Measurements from ENCODE around the gene GADD45G. TPM values are rescaled to one million over a fixed set of nuclear protein-coding genes. Genes with fewer than 3 reads are reported as not detected.

The GADD45G gene
- total RNA-seq, 1 experiment from 2014 or later: 4.8 TPM

GRCh38 chr9:89639367-89639795 lies 34.6 kb downstream of the GADD45G start:
- DNase-seq (ENCODE audit: low read depth): no peak
- in situ Hi-C loops (cut with HindIII; ENCODE audit: low pct_unique_long_range_greater_than_20kb, low sequenced_read_pairs): no loop called here

- in situ Hi-C loops (cut with HindIII; ENCODE audit: low pct_unique_long_range_greater_than_20kb, low sequenced_read_pairs): no loop called here
- no peak for DNase-seq (ENCODE audit: low read depth)
Measured at GRCh38 chr9:89639961-89640360, 35.1 kb downstream of the GADD45G start.

GRCh38 chr9:89640361-89640760 lies 35.5 kb downstream of the GADD45G start:
- no peak for DNase-seq (ENCODE audit: low read depth)

GRCh38 chr9:89640801-89641200 lies 36.0 kb downstream of the GADD45G start:
- in situ Hi-C loops (cut with HindIII; ENCODE audit: low pct_unique_long_range_greater_than_20kb, low sequenced_read_pairs): no loop called here

More at GRCh38 chr9:89640361-89640760, 35.5 kb downstream of the GADD45G start:
- in situ Hi-C loops (cut with HindIII; ENCODE audit: low pct_unique_long_range_greater_than_20kb, low sequenced_read_pairs): no loop called here

GRCh38 chr9:89641980-89642379 lies 37.2 kb downstream of the GADD45G start:
- in situ Hi-C loops (cut with HindIII; ENCODE audit: low pct_unique_long_range_greater_than_20kb, low sequenced_read_pairs): no loop called here
- DNase-seq (ENCODE audit: low read depth): no peak

More at GRCh38 chr9:89640801-89641200, 36.0 kb downstream of the GADD45G start:
- no peak for DNase-seq (ENCODE audit: low read depth)

GRCh38 chr9:89642789-89643188 lies 38.0 kb downstream of the GADD45G start:
- no peak for DNase-seq (ENCODE audit: low read depth)
- in situ Hi-C loops (cut with HindIII; ENCODE audit: low pct_unique_long_range_greater_than_20kb, low sequenced_read_pairs): no loop called here

GRCh38 chr9:89646189-89646939 lies 41.6 kb downstream of the GADD45G start:
- in situ Hi-C loops (cut with HindIII; ENCODE audit: low pct_unique_long_range_greater_than_20kb, low sequenced_read_pairs): no loop called here
- DNase-seq (ENCODE audit: low read depth): no peak

GRCh38 chr9:89647366-89648128 lies 42.7 kb downstream of the GADD45G start:
- in situ Hi-C loops (cut with HindIII; ENCODE audit: low pct_unique_long_range_greater_than_20kb, low sequenced_read_pairs): no loop called here
- DNase-seq (ENCODE audit: low read depth): no peak

GRCh38 chr9:89648247-89649000 lies 43.6 kb downstream of the GADD45G start:
- in situ Hi-C loops (cut with HindIII; ENCODE audit: low pct_unique_long_range_greater_than_20kb, low sequenced_read_pairs): no loop called here
- DNase-seq (ENCODE audit: low read depth): no peak

GRCh38 chr9:89649039-89649691 lies 44.4 kb downstream of the GADD45G start:
- in situ Hi-C loops (cut with HindIII; ENCODE audit: low pct_unique_long_range_greater_than_20kb, low sequenced_read_pairs): no loop called here
- no peak for DNase-seq (ENCODE audit: low read depth)

GRCh38 chr9:89654025-89654662 lies 49.3 kb downstream of the GADD45G start:
- no peak for DNase-seq (ENCODE audit: low read depth)
- in situ Hi-C loops (cut with HindIII; ENCODE audit: low pct_unique_long_range_greater_than_20kb, low sequenced_read_pairs): no loop called here

GRCh38 chr9:89655056-89655989 lies 50.5 kb downstream of the GADD45G start:
- in situ Hi-C loops (cut with HindIII; ENCODE audit: low pct_unique_long_range_greater_than_20kb, low sequenced_read_pairs): no loop called here

More at GRCh38 chr9:89655056-89655989, 50.5 kb downstream of the GADD45G start:
- DNase-seq (ENCODE audit: low read depth): no peak

Other genes with a start within 250 kb of the GADD45G start
- 1.7 and 4.5 TPM in 2 replicates for gene SEMA4D, start 106.9 kb upstream of the GADD45G start, total RNA-seq (2014; rRNA removed; shearing (Covaris generic); ENCODE audit: low replicate concordance)